ENCODE data around the gene COL28A1. TPM values are rescaled to one million over a fixed set of nuclear protein-coding genes. Genes with fewer than 3 reads are reported as not detected.

COL28A1 gene
- total RNA-seq, 1 donor from 2014 or later, result 1.1 TPM

GRCh38 chr7:7354674-7355073 is 181.0 kb downstream of the COL28A1 start:
- H3K27me3 Mint-ChIP-seq (ENCODE audit: unreplicated experiment), result peaks cover 16% of the 10 kb centered on the region
- TF ChIP-seq, protein P1, sequence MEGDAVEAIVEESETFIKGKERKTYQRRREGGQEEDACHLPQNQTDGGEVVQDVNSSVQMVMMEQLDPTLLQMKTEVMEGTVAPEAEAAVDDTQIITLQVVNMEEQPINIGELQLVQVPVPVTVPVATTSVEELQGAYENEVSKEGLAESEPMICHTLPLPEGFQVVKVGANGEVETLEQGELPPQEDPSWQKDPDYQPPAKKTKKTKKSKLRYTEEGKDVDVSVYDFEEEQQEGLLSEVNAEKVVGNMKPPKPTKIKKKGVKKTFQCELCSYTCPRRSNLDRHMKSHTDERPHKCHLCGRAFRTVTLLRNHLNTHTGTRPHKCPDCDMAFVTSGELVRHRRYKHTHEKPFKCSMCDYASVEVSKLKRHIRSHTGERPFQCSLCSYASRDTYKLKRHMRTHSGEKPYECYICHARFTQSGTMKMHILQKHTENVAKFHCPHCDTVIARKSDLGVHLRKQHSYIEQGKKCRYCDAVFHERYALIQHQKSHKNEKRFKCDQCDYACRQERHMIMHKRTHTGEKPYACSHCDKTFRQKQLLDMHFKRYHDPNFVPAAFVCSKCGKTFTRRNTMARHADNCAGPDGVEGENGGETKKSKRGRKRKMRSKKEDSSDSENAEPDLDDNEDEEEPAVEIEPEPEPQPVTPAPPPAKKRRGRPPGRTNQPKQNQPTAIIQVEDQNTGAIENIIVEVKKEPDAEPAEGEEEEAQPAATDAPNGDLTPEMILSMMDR (IDR thresholded peaks at IDR 0.05), result no peak
- no peak for DNase-seq (ENCODE audit: extremely low spot score, unreplicated experiment)
- H3K27ac Mint-ChIP-seq (ENCODE audit: unreplicated experiment), result no peak overlapping the region
- no peaks in the 10 kb centered on the region for H3K36me3 Mint-ChIP-seq (ENCODE audit: unreplicated experiment)
- no peak overlapping the region for H3K4me3 Mint-ChIP-seq (ENCODE audit: unreplicated experiment)
- no peaks in the 10 kb centered on the region for H3K9me3 Mint-ChIP-seq (ENCODE audit: unreplicated experiment)
- H3K4me1 Mint-ChIP-seq (ENCODE audit: unreplicated experiment), result peaks cover 16% of the 10 kb centered on the region

- no peak overlapping the region for H3K27ac Mint-ChIP-seq (ENCODE audit: unreplicated experiment)
- H3K9me3 Mint-ChIP-seq (ENCODE audit: unreplicated experiment), result no peaks in the 10 kb centered on the region
- no peaks in the 10 kb centered on the region for H3K36me3 Mint-ChIP-seq (ENCODE audit: unreplicated experiment)
- peaks cover 18% of the 10 kb centered on the region for H3K27me3 Mint-ChIP-seq (ENCODE audit: unreplicated experiment)
- no peak overlapping the region for H3K4me3 Mint-ChIP-seq (ENCODE audit: unreplicated experiment)
- H3K4me1 Mint-ChIP-seq (ENCODE audit: unreplicated experiment), result peaks cover 17% of the 10 kb centered on the region
- TF ChIP-seq, protein P1 (IDR thresholded peaks at IDR 0.05), result no peak
- no peak for DNase-seq (ENCODE audit: extremely low spot score, unreplicated experiment)
Observed at GRCh38 chr7:7352845-7353244, 182.8 kb downstream of the COL28A1 start.

GRCh38 chr7:7351832-7352231 is 183.8 kb downstream of the COL28A1 start:
- Mint-ChIP-seq H3K27ac (ENCODE audit: unreplicated experiment) (no peak overlapping the region), H3K9me3 (ENCODE audit: unreplicated experiment) (no peaks in the 10 kb centered on the region), H3K27me3 (ENCODE audit: unreplicated experiment) (peaks cover 22% of the 10 kb centered on the region), H3K4me3 (ENCODE audit: unreplicated experiment) (no peak overlapping the region), H3K4me1 (ENCODE audit: unreplicated experiment) (peaks cover 17% of the 10 kb centered on the region), H3K36me3 (ENCODE audit: unreplicated experiment) (no peaks in the 10 kb centered on the region)
- DNase-seq (ENCODE audit: extremely low spot score, unreplicated experiment), result no peak
- TF ChIP-seq, protein P1 (IDR thresholded peaks at IDR 0.05), result no peak

- H3K4me1 Mint-ChIP-seq (ENCODE audit: unreplicated experiment), result peaks cover 20% of the 10 kb centered on the region
- TF ChIP-seq, protein P1 (IDR thresholded peaks at IDR 0.05), result no peak
- H3K9me3 Mint-ChIP-seq (ENCODE audit: unreplicated experiment), result no peaks in the 10 kb centered on the region
- H3K4me3 Mint-ChIP-seq (ENCODE audit: unreplicated experiment), result no peak overlapping the region
- H3K27ac Mint-ChIP-seq (ENCODE audit: unreplicated experiment), result peak overlapping the region; percentile 35
- no peak for DNase-seq (ENCODE audit: extremely low spot score, unreplicated experiment)
- no peaks in the 10 kb centered on the region for H3K36me3 Mint-ChIP-seq (ENCODE audit: unreplicated experiment)
- peaks cover 25% of the 10 kb centered on the region for H3K27me3 Mint-ChIP-seq (ENCODE audit: unreplicated experiment)
Observed at GRCh38 chr7:7351156-7351555, 184.5 kb downstream of the COL28A1 start.

DNA sequence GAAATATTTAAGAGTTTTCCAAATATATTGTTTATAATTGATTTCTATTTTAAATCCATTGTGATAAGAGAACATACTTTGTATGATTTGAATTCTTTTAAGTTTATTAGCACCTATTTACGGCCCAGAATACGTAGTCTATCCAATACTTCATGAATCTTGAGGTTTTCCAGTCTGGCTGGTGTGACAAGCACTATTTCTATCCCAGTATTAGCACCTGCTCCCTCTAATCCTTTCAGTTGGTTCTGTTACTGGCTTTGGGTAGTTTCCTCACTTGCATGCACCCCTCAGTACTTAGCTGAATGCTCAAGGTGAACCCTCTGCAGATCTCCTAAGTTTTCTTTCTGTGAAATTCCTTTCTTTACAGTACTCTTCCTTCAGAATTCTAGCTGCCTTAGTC is 186.5 kb downstream of the COL28A1 start:
- no peak overlapping the region for H3K27ac Mint-ChIP-seq (ENCODE audit: unreplicated experiment)
- no peaks in the 10 kb centered on the region for H3K36me3 Mint-ChIP-seq (ENCODE audit: unreplicated experiment)
- H3K9me3 Mint-ChIP-seq (ENCODE audit: unreplicated experiment), result no peaks in the 10 kb centered on the region
- no peak for DNase-seq (ENCODE audit: extremely low spot score, unreplicated experiment)
- no peak overlapping the region for H3K4me3 Mint-ChIP-seq (ENCODE audit: unreplicated experiment)
- peaks cover 20% of the 10 kb centered on the region for H3K4me1 Mint-ChIP-seq (ENCODE audit: unreplicated experiment)
- TF ChIP-seq, protein P1 (IDR thresholded peaks at IDR 0.05), result no peak
- peaks cover 33% of the 10 kb centered on the region for H3K27me3 Mint-ChIP-seq (ENCODE audit: unreplicated experiment)
